GM21360 (cell line): Measurements from ENCODE around the gene MEI4.
"Not testable (repeated sequence)": the region's sequence is repeated elsewhere in the genome, so short reads cannot be mapped to it uniquely, and the experiment has no call there.

ENCODE experiments used
- ATAC-seq: cut with Tn5 transposase; IDR thresholded peaks from one replicate; pipeline ENCODE4 v1.9.1; 2021; ENCODE audit warnings: mild to moderate bottlenecking, moderate library complexity; ENCODE audit not compliant: unreplicated experiment

The MEI4 gene

DNA sequence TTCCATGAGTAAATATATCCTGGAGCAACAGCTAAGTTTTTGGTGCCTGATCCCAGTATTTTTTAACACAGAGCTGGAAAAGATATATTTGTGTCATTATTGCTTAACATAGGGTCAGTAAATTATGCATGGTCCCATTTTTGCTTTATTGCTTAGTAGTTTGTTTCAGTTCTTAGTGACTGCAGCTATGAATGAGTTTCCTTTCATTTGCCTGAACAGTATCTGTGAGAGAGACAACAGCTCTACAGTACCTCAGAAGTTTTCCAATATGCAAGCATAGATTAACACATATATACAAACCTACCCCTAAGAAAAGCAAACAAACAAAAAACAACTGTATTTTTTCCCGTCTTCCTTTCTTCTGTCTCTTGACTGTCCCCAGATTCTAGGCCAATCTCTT lies 160.3 kb downstream of the MEI4 start:
- no peak for ATAC-seq

GRCh38 chr6:77814119-77814518 lies 161.3 kb downstream of the MEI4 start:
- ATAC-seq: no peak

- ATAC-seq: no peak
Observed at GRCh38 chr6:77815531-77815930, 162.7 kb downstream of the MEI4 start.

DNA sequence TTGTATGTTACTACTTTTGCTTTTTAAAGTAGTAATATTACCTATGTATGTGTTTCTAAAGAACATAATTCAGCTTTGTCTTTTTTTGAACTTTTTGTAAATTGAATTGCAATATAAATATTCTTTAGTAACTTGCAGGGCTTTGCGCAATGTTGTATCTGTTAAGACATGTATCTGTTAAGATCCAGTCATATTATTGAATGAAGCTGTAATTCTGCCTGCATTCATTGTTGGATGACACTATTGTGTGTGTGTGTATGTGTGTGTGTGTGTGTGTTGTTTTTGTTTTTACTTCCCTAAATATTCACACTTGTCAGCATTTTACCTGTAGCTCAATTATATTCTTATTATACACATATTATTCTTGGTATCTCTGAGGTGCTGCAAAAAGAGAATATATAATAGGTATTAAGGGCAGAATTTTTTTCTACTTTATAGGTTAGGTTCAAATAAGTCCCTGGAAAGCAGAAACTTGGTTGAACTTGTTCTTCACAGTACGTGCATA lies 164.0 kb downstream of the MEI4 start:
- no peak for ATAC-seq

GRCh38 chr6:77822265-77822664 lies 169.4 kb downstream of the MEI4 start:
- ATAC-seq: no peak

DNA sequence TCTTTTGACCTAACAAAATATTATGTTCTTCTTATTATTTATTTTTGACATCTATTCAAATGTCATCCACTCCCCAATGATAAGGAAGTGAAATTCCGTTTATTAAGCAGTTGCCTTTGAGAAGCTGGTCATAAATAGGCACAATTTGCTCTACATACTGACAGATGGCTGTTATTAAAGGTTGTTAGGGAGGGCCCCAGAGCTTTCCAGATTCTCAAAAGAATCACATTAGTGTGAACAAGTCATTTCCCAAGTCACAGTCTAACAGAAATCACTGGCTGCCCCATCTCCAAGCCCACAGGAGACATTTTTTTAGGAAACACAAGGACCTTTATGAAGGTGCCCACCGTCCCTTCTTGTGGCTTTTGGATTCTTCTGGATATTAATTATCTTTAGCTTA lies 172.4 kb downstream of the MEI4 start:
- no peak for ATAC-seq

DNA sequence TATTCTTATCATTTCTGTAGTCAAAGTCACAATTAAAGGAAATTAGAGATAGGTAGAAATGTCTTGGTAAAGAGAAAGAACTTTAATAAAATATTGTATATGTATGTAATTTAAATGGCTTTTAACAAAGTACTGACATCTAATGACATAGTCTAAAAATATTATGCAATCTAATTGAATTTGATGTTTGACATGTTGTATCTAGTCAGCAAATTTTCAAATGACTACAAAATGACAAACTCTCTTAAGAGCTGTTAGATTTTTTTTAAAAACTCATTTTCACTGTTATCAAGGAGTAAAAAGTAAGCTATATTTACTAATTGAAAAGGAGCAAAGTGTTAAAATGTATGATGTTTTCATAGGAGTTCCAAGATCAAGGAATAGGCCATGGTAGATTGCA lies 176.9 kb downstream of the MEI4 start:
- ATAC-seq: no peak

DNA sequence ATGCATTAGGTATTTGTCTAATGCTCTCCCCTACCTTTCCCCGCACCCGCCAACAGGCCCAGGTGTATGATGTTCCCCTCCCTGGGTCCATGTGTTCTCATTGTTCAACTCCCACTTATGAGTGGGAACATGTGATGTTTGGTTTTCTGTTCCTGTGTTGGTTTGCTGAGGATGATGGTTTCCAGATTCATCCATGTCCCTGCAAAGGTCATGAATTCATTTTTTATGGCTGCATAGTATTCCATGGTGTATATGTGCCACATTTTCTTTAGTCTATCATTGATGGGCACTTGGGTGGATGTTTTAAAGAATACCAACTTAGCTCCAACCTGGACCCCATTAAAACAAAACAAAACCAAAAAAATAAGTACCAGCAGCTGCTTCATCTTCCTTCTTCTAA lies 180.9 kb downstream of the MEI4 start:
- ATAC-seq: not testable (repeated sequence)

- no peak for ATAC-seq
Observed at GRCh38 chr6:77834591-77834996, 181.8 kb downstream of the MEI4 start.

- no peak for ATAC-seq
Observed at GRCh38 chr6:77837034-77837784, 184.4 kb downstream of the MEI4 start.

- no peak for ATAC-seq
Observed at GRCh38 chr6:77839292-77839691, 186.5 kb downstream of the MEI4 start.

DNA sequence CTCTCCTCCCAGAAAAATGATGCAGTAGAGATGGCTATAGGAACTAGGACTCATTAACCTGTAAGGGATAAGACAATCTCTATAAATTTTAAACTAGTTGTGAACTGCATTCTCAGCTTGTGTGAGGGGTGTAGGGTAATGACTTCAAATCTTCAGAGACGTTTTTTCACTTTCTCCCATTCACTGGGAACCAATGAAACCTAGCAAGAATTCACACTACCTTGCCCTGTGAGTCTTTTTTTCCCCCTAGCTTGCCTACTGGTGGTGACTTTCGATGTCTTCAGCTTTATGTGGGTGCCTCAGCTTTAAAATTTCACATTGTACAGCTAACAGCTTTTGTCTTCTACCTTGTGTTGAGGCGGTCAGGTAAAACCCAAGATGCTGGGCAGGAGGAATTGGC lies 192.0 kb downstream of the MEI4 start:
- ATAC-seq: no peak

GRCh38 chr6:77853401-77853800 lies 200.6 kb downstream of the MEI4 start:
- ATAC-seq: no peak

DNA sequence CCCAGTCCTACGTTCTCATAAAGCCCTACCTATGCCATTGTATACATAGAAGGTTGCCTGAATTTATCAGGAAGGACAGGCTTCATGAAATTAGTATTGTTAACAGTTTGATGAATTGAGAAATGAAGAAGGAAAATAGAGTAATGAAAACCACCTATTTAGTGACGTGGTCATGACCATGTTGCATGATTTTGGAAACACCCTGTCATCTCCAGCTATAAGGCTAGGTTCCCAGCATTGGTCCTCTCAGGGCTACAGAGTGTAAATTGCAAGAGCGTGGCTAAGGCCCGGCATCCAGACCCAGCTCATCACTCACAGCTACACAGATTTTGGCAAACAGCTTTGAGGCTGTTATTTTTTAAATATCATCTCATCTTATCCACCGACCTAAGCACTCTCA lies 203.6 kb downstream of the MEI4 start:
- ATAC-seq: no peak

DNA sequence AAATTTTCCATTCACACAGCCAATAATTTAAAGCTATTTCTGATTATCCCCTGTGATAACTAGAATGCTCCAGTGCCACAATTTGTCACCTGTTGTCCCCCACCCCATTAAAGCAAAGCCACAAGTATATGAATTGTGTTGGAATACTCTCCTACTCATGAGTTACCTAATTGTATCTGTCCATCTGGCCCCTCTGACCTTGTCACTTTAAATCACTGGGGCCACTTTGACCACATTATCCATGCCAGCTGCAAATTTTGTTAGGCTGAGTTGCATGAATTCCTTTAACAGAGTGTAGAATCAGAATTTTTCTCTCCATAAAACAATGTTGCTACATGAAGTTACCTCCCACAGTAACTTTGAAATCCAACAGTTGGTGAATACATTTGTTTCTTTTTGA lies 204.6 kb downstream of the MEI4 start:
- ATAC-seq: no peak

GRCh38 chr6:77876300-77876699 lies 223.5 kb downstream of the MEI4 start:
- no peak for ATAC-seq

DNA sequence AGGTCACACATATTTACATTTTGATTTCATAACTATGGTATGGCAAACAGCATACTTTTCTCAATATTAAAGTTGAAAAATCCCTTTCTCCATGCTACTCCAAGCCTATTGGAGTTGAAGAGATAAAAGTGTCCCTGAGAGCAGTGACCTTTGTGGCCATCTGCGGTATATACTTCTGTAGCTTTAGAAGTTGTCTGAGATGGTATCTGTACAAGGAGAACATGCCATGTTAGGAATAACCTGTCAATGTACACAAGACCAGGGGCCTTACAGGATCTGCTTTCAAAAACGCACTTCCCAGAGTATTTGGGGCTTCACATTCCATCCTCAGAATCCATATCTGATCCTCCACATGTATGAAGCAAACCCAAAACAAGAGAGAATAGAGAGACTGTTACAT lies 226.7 kb downstream of the MEI4 start:
- no peak for ATAC-seq

DNA sequence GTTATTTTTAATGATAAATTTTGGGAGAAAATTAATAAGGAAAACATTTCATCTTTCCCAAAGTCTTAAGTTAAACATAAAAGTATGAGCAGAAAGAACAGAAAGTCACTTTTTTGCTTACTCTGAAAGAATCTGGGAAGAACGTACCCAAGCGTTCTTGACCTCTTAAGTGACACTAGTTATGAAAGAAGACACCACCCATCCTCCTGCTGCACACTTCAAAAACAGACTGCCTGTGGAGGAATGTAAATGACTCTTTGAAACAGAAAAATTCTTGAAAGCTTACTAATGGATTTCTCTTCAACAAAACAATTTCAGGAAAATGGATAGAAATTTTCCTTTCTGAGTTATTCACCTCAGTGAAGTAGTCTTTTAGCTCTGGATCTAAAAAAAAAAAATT lies 227.7 kb downstream of the MEI4 start:
- ATAC-seq: no peak

GRCh38 chr6:77883851-77884250 lies 231.0 kb downstream of the MEI4 start:
- ATAC-seq: no peak

DNA sequence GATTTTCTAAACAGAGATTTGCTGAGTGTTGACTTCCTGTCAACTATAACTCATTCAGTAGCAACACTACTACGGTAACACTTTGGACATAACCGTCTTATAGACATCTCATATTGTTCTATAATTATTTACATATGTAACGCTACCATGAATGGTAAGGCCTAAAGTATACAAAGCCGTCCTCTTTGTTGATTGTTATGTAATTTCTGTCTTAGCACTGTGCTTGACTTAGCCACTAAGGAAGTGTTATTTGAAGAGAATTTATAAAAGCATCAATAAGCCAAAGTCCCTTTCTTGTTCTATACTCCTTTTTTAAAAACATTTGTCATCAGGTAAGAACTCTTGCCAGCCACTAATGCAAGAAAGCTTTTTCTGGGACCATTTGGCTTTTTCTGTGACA lies 240.6 kb downstream of the MEI4 start:
- no peak for ATAC-seq

DNA sequence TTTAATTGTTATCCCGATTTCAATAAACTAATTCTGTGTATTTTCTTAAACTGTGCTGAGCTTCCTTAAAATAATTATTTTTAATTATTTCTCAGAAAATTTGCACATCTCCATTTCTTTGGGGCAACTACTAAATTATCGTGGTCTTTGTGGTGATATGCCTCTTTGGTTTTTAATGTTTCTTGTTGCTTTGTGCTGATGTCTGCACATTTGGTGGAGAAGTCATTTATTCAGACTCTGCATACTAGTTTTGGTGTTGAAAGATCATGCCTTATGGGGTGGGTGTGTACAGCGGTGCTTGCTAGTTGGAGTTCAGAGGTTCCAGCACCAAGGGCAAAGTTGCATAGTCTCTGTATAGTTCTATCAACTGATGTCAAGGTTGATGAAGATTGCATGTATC lies 253.2 kb downstream of the MEI4 start:
- ATAC-seq: no peak

DNA sequence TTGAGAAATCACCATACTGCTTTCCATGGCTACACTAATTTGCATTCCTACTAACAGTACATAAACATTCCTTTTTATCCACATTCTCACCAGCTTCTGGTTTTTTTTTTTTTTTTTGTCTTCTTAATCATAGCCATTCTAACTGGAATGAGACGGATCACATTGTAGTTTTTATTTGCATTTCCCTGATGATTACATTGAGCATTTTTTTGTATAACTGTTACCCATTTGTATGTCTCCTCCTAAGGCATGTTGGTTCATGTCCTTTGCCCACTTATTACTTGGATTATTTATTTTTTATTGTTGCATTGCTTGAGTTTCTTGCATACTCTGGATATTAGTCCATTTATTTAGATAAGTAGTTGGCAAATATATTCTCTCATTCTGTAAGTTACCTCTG lies 258.0 kb downstream of the MEI4 start:
- ATAC-seq: no peak

DNA sequence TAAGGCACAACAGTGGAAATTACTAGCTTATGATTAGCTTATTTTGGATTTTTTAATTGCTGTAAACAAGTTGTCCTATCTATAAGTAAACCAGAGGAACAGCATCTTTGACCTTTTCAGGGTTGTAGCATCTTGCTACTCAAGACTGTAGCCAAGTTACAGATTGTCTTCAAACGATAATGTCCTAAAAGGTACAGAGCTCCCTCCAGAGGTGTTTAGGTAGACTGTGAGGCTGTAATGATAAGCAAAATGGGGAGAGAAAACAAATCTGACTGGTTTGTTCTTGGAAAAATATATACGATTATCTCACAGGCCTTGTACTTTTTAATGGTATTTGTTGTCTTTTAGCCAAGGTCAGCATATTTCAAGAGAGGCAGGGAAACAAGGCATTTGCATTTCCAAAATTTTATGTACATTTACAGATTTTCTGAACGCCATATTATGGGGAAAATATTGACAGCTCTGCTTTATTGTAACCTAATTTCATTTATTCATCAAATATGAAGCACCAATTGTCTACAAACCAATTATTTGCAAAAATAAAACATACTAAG lies 273.4 kb downstream of the MEI4 start:
- ATAC-seq: no peak
